H1 (cell line): Measurements from ENCODE around the gene PBX2. TPM values are rescaled to one million over a fixed set of nuclear protein-coding genes. Genes with fewer than 3 reads are reported as not detected.

Source experiments
- BRCA1 ChIP-seq: IDR thresholded peaks from 2 replicates; pipeline ENCODE4 v1.6.1; 2012; ENCODE audit warnings: low read depth, low read length, improper control_type of control experiment
- CEBPB ChIP-seq: IDR thresholded peaks from 2 replicates; pipeline ENCODE4 v1.6.1; 2012; ENCODE audit warnings: low read depth, low read length
- CHD1 ChIP-seq: IDR thresholded peaks from 2 replicates; pipeline ENCODE4 v1.6.1; 2012; ENCODE audit warnings: low read depth, low read length, improper control_type of control experiment
- CTBP2 ChIP-seq: IDR thresholded peaks from 2 replicates; pipeline ENCODE4 v1.7.0; 2011; ENCODE audit warnings: borderline replicate concordance, mild to moderate bottlenecking, moderate library complexity, mixed read lengths, low read length; ENCODE audit not compliant: insufficient read depth, insufficient read length
- SP1 ChIP-seq: IDR thresholded peaks from 2 replicates; pipeline ENCODE4 v1.6.1; 2011; ENCODE audit warnings: low read depth, low read length
- SRF ChIP-seq: IDR thresholded peaks from 2 replicates; pipeline ENCODE4 v1.6.1; 2011; ENCODE audit warnings: mild to moderate bottlenecking, low read depth, low read length, moderate library complexity
- polyA plus RNA-seq, 7 experiments: library from polyadenylated mRNA; depleted of rRNA in 3 of 7; stranded (reverse) in 5 of 7; unstranded in 2 of 7; fragments of >200 nt in 5 of 7; fragments of 200-250 nt in 2 of 7; gene quantifications; 1 replicate in 5 of 7; 2 replicates in 1 of 7; 4 replicates in 1 of 7; pipeline versions ENCODE4 v1.2.1 to v1.2.3, GENCODE V29; 2011 to 2013; ENCODE audit warnings: missing spikeins in 2 of 7, mixed read lengths in 2 of 7
- total RNA-seq: library from RNA; stranded (reverse); fragmentation: NEBNext Ultra II Directional; extraction: Animal tissue kit (Norgen Biotek cat#: 25700); gene quantifications from 2 replicates; pipeline ENCODE4 v1.2.1, GENCODE V29; 2021
- TF ChIP-seq, protein P1 (sequence below): IDR thresholded peaks from 2 replicates; pipeline ENCODE4 v1.6.1; 2012; ENCODE audit warnings: inconsistent platforms

The PBX2 gene
- total and polyA plus RNA-seq, 2 of the 8 experiments (the other 6 are each of a cell fraction or from before 2014, with no cell fraction given) = 102 to 130 TPM

DNA sequence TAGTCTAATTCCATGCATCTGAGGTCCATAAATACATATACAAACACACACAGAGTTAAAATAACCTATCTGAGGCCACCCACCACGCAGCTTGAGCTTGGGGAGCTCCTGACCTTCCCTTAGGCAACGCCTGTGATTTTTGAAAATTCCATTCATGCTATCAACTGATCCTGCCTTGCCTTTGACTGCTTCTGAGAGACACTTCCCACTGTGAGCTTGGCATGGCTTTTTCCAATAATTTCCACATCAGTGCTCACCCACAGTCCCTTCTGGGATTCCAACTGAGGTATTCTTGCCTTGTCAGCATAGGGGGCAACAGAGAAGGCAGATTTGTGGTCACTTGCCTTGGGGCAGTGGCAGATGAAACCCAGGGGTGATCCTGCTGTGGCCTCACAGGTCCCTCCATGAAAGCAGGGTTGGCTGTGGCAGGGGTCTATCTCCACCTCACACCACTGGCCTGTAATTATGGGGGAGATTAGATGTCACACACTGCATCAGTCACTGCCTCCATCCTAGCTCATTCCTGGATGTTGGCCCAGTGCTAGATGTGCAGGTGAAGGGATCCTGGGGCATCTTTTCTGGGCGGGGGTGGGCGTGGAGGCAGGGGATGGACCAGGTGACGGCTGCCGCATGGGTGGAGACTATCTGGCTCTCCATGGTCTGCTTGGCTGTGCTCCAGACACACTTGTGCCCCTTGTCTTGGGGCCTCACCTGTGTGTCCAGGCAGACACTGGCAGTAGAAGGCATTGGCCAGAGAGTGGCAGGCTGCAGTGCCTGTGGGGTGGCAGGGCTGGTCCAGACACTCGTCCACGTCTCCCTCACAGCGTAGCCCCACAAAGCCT lies 13.6 kb upstream of the PBX2 start (continued):
- no peak for TF ChIP-seq SRF
- TF ChIP-seq, protein P1, sequence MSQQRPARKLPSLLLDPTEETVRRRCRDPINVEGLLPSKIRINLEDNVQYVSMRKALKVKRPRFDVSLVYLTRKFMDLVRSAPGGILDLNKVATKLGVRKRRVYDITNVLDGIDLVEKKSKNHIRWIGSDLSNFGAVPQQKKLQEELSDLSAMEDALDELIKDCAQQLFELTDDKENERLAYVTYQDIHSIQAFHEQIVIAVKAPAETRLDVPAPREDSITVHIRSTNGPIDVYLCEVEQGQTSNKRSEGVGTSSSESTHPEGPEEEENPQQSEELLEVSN = no peak
- no peak for TF ChIP-seq BRCA1
- no peak for TF ChIP-seq SP1
- TF ChIP-seq CEBPB = no peak
- no peak for TF ChIP-seq CHD1
- no peak for TF ChIP-seq CTBP2
